DND-41 (cell line): ENCODE results near the gene SHROOM2.
"Not testable (repeated sequence)": the region's sequence is repeated elsewhere in the genome, so short reads cannot be mapped to it uniquely, and the experiment has no call there.

Experiments
- ATAC-seq: fragments of 200-7000 bp; cut with Tn5 transposase; 3 replicates; pipeline ENCODE4 v1.9.1; 2021; ENCODE audit warnings: low read depth; ENCODE audit not compliant: insufficient read depth
- DNase-seq: peaks from one replicate; pipeline ENCODE4 v3.0.0-alpha.2; 2020
- H2AFZ ChIP-seq: 2 replicates; pipeline ENCODE4 v1.6.0; 2012; ENCODE audit warnings: low read depth, low read length
- H3K27ac ChIP-seq: 2 replicates; pipeline ENCODE4 v1.5.1; 2012; ENCODE audit warnings: low read length, inconsistent platforms
- H3K27me3 ChIP-seq: fragments of 200-600 bp; sonication (generic); 2 replicates; pipeline ENCODE4 v1.6.0; 2012; ENCODE audit warnings: low read length, mild to moderate bottlenecking, inconsistent platforms; ENCODE audit not compliant: insufficient read depth, poor library complexity
- H3K36me3 ChIP-seq: 2 replicates; pipeline ENCODE4 v1.5.1; 2012; ENCODE audit warnings: low read length, inconsistent platforms; ENCODE audit not compliant: insufficient read depth
- H3K4me1 ChIP-seq: 2 replicates; pipeline ENCODE4 v1.5.1; 2012; ENCODE audit warnings: mild to moderate bottlenecking, low read length; ENCODE audit not compliant: insufficient read depth
- H3K4me2 ChIP-seq: 2 replicates; pipeline ENCODE4 v1.6.0; 2012; ENCODE audit warnings: mild to moderate bottlenecking, moderate library complexity, low read length, inconsistent platforms; ENCODE audit not compliant: insufficient read depth
- H3K4me3 ChIP-seq, 2 experiments: fragments of 200-600 bp in 1 of 2; shearing (Covaris generic) in 1 of 2; 2 replicates each; pipeline ENCODE4 v1.5.1; 2012 to 2016; ENCODE audit warnings: inconsistent platforms in 2 of 2, low read length in 2 of 2, mild to moderate bottlenecking in 2 of 2, low read depth in 1 of 2, moderate library complexity in 1 of 2
- H3K79me2 ChIP-seq: 2 replicates; pipeline ENCODE4 v1.6.0; 2012; ENCODE audit warnings: low read length, inconsistent platforms; ENCODE audit not compliant: insufficient read depth
- H3K9ac ChIP-seq: 2 replicates; pipeline ENCODE4 v1.6.0; 2012; ENCODE audit warnings: low read depth, mild to moderate bottlenecking, inconsistent platforms, low read length, moderate library complexity
- H3K9me3 ChIP-seq: 2 replicates; pipeline ENCODE4 v1.5.1; 2012; ENCODE audit warnings: low read length, moderate library complexity, mild to moderate bottlenecking, inconsistent platforms; ENCODE audit not compliant: insufficient read depth, severe bottlenecking
- H4K20me1 ChIP-seq: 2 replicates; pipeline ENCODE4 v1.6.0; 2012; ENCODE audit warnings: low read length; ENCODE audit not compliant: insufficient read depth
- EZH2 ChIP-seq: IDR thresholded peaks from 3 replicates; pipeline ENCODE4 v1.6.1; 2012; ENCODE audit warnings: borderline replicate concordance, low read depth, mild to moderate bottlenecking, moderate library complexity, low read length, inconsistent platforms; ENCODE audit not compliant: severe bottlenecking
- TF ChIP-seq, protein P1 (sequence below): IDR thresholded peaks from 2 replicates; pipeline ENCODE4 v1.5.1; 2012; ENCODE audit warnings: borderline replicate concordance, low read length, moderate library complexity, mild to moderate bottlenecking; ENCODE audit not compliant: poor library complexity, severe bottlenecking; ENCODE audit errors: extremely low read depth

SHROOM2 gene

DNA sequence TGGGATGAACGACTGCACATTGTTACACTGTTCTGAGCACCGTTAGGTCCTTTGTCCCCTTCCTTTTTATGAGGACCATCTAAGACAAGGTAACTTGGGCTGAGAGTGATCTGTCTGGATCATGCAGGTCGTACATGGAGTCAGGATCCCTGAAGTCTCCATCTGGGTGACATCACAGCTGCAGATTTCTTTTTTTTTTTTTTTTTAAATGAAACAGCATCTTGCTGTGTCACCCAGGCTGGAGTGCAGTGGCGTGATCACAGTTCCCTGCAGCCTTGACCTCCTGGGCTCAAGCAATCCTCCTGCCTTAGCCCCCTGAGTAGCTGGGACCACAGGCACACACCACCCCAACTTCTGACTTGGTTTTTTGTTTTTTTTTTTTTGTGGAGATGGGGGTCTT lies 16.5 kb downstream of the SHROOM2 start:
- no peak for DNase-seq
- Histone ChIP-seq H3K36me3 (no peaks in the 10 kb centered on the region), H3K4me3 (no peak overlapping the region), H2AFZ (no peak overlapping the region), H3K4me2 (no peak overlapping the region), H3K27me3 (no peaks in the 10 kb centered on the region), H3K9ac (no peak overlapping the region), H3K9me3 (peaks cover 3% of the 10 kb centered on the region), H3K4me1 (no peaks in the 10 kb centered on the region), H3K27ac (no peak overlapping the region), H3K79me2 (no peaks in the 10 kb centered on the region), H4K20me1 (no peaks in the 10 kb centered on the region)
- no peak for ATAC-seq
- TF ChIP-seq EZH2: no peak

DNA sequence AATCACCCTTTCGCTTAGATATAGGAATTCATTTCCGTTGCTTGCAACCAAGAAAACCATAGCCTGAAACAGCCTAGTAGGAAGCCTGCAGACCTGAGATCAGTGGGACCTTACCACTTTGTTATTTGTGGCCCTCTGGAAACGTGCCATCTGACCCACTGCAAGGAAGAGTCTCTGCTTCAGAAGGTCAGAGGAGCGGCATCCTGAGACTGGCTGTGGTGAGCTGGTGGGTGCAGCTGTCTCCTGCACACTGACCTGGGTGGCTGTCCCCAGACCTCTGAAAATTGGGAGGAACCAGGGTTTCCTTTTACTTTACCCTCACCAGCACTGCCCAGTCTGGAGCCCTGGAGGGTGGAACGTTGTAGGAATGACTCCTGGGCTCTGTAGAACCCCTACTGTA lies 18.2 kb downstream of the SHROOM2 start:
- DNase-seq (no peak), ATAC-seq (no peak)
- Histone ChIP-seq H3K9ac (no peak overlapping the region), H4K20me1 (no peaks in the 10 kb centered on the region), H3K27ac (no peak overlapping the region), H2AFZ (no peak overlapping the region), H3K4me3 (no peak overlapping the region), H3K4me2 (no peak overlapping the region), H3K27me3 (no peaks in the 10 kb centered on the region), H3K79me2 (no peaks in the 10 kb centered on the region), H3K4me1 (no peaks in the 10 kb centered on the region), H3K9me3 (peaks cover 3% of the 10 kb centered on the region), H3K36me3 (no peaks in the 10 kb centered on the region)
- no peak for TF ChIP-seq EZH2
- TF ChIP-seq, protein P1, sequence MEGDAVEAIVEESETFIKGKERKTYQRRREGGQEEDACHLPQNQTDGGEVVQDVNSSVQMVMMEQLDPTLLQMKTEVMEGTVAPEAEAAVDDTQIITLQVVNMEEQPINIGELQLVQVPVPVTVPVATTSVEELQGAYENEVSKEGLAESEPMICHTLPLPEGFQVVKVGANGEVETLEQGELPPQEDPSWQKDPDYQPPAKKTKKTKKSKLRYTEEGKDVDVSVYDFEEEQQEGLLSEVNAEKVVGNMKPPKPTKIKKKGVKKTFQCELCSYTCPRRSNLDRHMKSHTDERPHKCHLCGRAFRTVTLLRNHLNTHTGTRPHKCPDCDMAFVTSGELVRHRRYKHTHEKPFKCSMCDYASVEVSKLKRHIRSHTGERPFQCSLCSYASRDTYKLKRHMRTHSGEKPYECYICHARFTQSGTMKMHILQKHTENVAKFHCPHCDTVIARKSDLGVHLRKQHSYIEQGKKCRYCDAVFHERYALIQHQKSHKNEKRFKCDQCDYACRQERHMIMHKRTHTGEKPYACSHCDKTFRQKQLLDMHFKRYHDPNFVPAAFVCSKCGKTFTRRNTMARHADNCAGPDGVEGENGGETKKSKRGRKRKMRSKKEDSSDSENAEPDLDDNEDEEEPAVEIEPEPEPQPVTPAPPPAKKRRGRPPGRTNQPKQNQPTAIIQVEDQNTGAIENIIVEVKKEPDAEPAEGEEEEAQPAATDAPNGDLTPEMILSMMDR: no peak

GRCh38 chrX:9805956-9806355 lies 19.7 kb downstream of the SHROOM2 start:
- H3K36me3 ChIP-seq: no peaks in the 10 kb centered on the region
- H3K9ac ChIP-seq: no peak overlapping the region
- no peaks in the 10 kb centered on the region for H3K27me3 ChIP-seq
- H3K4me2 ChIP-seq: no peak overlapping the region
- TF ChIP-seq, protein P1: no peak
- TF ChIP-seq EZH2: no peak
- no peaks in the 10 kb centered on the region for H3K9me3 ChIP-seq
- DNase-seq: no peak
- H4K20me1 ChIP-seq: no peaks in the 10 kb centered on the region
- ATAC-seq: no peak
- no peak overlapping the region for H2AFZ ChIP-seq
- no peak overlapping the region for H3K4me3 ChIP-seq
- no peaks in the 10 kb centered on the region for H3K4me1 ChIP-seq
- H3K27ac ChIP-seq: no peak overlapping the region
- H3K79me2 ChIP-seq: no peaks in the 10 kb centered on the region

DNA sequence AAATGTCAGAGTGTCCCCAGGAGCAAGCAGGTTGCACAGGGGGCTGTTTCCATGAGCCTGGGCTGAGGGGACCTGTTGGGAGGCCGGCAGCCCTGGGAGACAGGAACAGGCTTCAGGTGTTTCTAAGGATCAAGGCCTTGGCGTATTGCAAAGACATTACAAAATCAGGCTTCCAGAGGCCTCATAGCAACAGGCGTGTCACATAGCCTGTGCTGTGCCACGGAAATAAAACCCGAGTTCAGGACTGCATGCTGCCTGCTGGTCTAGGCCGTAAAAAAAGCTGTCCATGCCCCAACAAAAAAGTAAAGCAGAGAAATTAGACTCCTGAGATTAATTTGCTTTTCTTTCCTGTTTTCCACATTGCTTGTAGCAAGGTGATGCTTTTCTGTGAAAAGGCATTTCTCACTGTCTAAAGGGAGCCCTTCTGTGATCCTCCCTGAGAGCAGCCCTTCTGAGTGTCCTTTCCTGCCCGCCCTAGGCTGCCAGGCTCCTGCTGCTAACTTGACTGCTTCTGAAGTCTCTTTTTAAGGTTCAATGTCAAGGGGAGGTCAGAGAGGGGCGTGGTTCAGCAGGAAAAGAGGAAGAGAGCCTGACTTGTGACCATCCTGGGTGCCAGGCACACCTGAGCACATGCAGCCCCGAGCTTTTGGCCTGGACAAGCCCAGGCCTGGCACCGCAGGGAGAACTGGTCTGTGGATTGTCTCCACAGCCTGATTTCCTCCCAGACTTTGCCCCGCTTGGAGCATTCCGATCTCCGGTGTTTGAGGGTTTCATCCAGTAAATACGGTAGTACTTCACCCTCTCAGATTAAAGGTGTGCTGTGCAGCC lies 21.3 kb downstream of the SHROOM2 start:
- Histone ChIP-seq H2AFZ (no peak overlapping the region), H3K27me3 (no peaks in the 10 kb centered on the region), H3K9me3 (no peaks in the 10 kb centered on the region), H3K79me2 (no peaks in the 10 kb centered on the region), H3K36me3 (no peaks in the 10 kb centered on the region), H3K9ac (no peak overlapping the region), H3K27ac (no peak overlapping the region), H3K4me1 (no peaks in the 10 kb centered on the region), H3K4me3 (no peak overlapping the region), H4K20me1 (no peaks in the 10 kb centered on the region), H3K4me2 (no peak overlapping the region)
- TF ChIP-seq, protein P1: no peak
- no peak for TF ChIP-seq EZH2
- ATAC-seq (no peak), DNase-seq (no peak)

- H3K9me3 ChIP-seq, DNase-seq, H3K4me1 ChIP-seq, H3K9ac ChIP-seq, H3K79me2 ChIP-seq, H3K36me3 ChIP-seq, H3K4me2 ChIP-seq, ATAC-seq, H4K20me1 ChIP-seq, H3K27ac ChIP-seq, H2AFZ ChIP-seq, H3K4me3 ChIP-seq, H3K27me3 ChIP-seq: not testable (repeated sequence)
Measured at GRCh38 chrX:9809876-9810275, 23.6 kb downstream of the SHROOM2 start.

DNA sequence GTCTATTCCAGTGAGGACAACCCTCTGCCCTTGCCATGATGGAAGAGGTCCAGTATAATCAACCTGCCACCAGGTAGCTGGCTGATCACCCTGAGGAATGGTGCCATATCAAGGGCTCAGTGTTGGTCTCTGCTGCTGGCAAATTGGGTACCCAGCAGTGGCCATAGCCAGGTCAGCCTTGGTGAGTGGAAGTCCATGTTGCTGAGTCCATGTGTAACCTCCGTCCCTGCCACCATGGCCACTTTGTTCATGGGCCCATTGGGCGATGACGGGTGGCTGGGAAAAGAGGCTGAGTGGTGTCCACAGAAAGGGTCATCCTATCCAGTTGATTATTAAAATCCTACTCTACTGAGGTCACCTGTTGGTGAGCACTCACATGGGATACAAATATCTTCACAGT lies 24.9 kb downstream of the SHROOM2 start:
- H3K27ac ChIP-seq, H3K27me3 ChIP-seq, H3K9ac ChIP-seq, H3K9me3 ChIP-seq, H3K4me1 ChIP-seq, H2AFZ ChIP-seq, ATAC-seq, H3K36me3 ChIP-seq, H3K79me2 ChIP-seq, H4K20me1 ChIP-seq, H3K4me3 ChIP-seq, H3K4me2 ChIP-seq, DNase-seq: not testable (repeated sequence)
